Kidney glomerular epithelial cell (primary cell): ENCODE measurements around the gene LTBP3.

Source experiments
- DNase-seq: peaks from one replicate; lab custom pipeline; 2025; lab: John Stamatoyannopoulos, UW

Gene LTBP3

GRCh38 chr11:65505466-65506289, 52.5 kb downstream of the LTBP3 start:
- DNase-seq: no peak

GRCh38 chr11:65504674-65505465, 53.3 kb downstream of the LTBP3 start:
- DNase-seq: no peak

GRCh38 chr11:65503949-65504673, 54.0 kb downstream of the LTBP3 start:
- DNase-seq: no peak

GRCh38 chr11:65503368-65503948, 54.7 kb downstream of the LTBP3 start:
- DNase-seq: no peak

GRCh38 chr11:65502555-65503367, 55.4 kb downstream of the LTBP3 start:
- DNase-seq: no peak

- no peak for DNase-seq
Measured at GRCh38 chr11:65502274-65502554, 55.9 kb downstream of the LTBP3 start.

- DNase-seq: no peak
Measured at GRCh38 chr11:65501472-65502273, 56.5 kb downstream of the LTBP3 start.

GRCh38 chr11:65501186-65501471, 57.0 kb downstream of the LTBP3 start:
- no peak for DNase-seq

- no peak for DNase-seq
Measured at GRCh38 chr11:65500387-65501185, 57.6 kb downstream of the LTBP3 start.

- DNase-seq: no peak
Measured at GRCh38 chr11:65499713-65500386, 58.3 kb downstream of the LTBP3 start.

- DNase-seq: no peak
Measured at GRCh38 chr11:65498977-65499712, 59.0 kb downstream of the LTBP3 start, which contains the start of gene MALAT1. Gene MALAT1, plus strand, starts transcription at chr11:65499045.

GRCh38 chr11:65498727-65498976, 59.5 kb downstream of the LTBP3 start:
- no peak for DNase-seq

GRCh38 chr11:65498042-65498726, 60.0 kb downstream of the LTBP3 start:
- no peak for DNase-seq

GRCh38 chr11:65497141-65498041, 60.8 kb downstream of the LTBP3 start:
- no peak for DNase-seq

- DNase-seq: no peak
Measured at GRCh38 chr11:65496304-65497140, 61.6 kb downstream of the LTBP3 start.

GRCh38 chr11:65493367-65494176, 64.6 kb downstream of the LTBP3 start:
- no peak for DNase-seq
